Measurements from ENCODE around the gene TTC31.

DNA sequence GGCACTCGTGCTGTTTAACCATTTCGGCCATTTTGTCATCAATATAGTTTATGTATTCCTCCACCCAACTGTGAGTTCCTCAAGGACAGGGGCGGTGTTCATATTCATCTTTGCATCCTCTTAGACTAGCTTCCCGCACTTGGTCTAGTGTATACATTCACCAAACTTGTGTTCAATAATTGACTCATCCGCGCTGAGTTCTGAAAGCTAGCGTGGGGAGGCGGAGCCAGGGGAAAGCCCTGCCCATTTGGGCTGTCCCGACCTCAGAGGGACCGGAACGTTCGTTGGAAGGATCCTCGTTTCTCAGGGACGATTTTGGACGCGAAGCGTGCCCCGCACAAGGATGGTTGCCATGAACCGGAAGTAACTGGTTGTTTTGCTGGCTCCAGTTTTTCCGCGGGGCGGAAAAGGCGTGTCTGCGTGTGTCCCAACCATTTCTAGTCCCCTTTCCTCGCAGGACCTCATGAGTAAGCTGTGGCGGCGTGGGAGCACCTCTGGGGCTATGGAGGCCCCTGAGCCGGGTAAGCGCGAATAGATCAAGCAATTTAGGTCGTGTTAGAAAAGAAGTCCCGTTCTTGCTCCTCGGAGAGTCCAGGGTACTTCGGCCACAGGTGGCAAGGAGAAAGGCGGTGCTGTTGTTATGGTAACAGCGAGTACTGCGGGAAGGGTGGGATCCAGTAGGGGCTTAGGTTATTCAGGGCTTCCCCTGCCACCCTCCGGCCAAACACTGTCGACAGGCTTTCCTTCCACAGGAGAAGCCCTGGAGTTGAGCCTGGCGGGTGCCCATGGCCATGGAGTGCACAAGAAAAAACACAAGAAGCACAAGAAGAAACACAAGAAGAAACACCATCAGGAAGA lies 28.0 kb upstream of the TTC31 start, which contains the start of gene INO80B:
- TF ChIP-seq, protein P1, sequence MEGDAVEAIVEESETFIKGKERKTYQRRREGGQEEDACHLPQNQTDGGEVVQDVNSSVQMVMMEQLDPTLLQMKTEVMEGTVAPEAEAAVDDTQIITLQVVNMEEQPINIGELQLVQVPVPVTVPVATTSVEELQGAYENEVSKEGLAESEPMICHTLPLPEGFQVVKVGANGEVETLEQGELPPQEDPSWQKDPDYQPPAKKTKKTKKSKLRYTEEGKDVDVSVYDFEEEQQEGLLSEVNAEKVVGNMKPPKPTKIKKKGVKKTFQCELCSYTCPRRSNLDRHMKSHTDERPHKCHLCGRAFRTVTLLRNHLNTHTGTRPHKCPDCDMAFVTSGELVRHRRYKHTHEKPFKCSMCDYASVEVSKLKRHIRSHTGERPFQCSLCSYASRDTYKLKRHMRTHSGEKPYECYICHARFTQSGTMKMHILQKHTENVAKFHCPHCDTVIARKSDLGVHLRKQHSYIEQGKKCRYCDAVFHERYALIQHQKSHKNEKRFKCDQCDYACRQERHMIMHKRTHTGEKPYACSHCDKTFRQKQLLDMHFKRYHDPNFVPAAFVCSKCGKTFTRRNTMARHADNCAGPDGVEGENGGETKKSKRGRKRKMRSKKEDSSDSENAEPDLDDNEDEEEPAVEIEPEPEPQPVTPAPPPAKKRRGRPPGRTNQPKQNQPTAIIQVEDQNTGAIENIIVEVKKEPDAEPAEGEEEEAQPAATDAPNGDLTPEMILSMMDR (IDR thresholded peaks at IDR 0.05), result peak in 1 of 6 experiments; percentile 24
- TF ChIP-seq POLR2A (IDR thresholded peaks at IDR 0.05), result peak; percentile 16 to 40
